GM19397 (cell line): ENCODE results near the gene IRF2BPL.
A peak's percentile ranks its signal among the peaks of the same experiment; 100 is the strongest.

Experiments
- ATAC-seq: cut with Tn5 transposase; IDR thresholded peaks from one replicate; pipeline ENCODE4 v1.9.1; 2021; ENCODE audit warnings: mild to moderate bottlenecking, moderate library complexity; ENCODE audit not compliant: unreplicated experiment

IRF2BPL gene

DNA sequence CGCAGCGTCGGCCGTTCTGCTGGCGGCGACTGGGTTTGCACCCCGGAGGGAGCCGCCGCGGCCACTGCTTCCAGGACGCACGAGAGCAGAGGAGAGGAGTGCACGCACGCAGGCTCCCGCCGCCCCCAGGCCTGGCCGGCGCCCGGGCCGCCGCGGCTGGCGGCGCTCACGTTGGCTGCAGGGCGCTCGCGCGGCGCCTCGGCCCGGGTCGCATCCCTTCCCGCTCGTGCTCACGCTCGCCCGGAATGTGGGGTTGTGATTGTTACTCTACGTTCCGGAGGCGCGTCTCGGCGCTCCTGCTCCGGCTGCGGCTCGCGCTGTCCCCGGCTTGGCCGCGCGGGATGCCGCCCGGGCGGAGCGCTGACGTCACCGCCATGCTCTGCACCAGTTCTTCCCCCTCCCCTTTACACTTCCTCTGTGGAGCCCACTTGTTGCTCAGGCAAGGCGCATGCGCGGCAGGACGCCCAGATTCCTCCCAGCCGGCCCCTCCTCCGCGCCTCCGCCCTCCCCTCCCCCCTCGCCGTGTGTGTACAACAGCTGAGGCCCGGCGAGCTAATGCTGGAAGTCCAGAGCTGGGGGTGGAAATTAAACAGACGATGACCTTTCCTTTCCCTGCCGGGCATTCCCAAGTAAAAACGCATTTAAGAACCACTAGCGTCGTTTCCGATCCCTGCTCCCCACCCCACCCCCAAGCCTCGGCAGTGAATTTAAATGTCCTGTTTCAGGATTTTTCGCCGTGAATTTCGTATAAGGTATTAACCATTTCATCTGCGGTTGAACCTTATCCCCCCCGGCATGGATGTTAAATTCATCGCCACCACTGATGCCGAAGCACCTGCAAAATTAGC is at the start of gene IRF2BPL:
TSS of gene IRF2BPL (minus strand) at position 325 of the 848 bp plus-strand sequence. CDS start 916 bp downstream, outside the sequence.
- peak; percentile 76 for ATAC-seq

DNA sequence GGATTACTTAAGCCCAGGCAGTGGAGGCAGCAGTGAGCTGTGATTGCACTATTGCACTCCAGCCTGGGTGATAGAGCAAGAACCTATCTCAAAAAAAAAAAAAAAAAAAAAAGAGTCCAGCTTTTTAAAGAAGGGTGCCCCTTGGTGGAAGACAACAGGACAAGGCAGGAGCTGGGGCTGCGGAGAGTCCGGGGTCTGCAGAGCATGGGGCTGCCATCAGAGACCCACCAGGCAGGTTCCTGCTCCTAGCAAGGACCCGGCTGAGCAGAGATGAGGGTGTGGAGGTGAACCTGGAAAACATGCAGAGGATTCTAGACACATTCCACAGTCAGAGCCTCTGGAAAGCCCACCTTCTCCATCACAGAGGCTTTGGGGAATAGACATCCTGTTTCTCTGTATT is 48.5 kb upstream of the IRF2BPL start:
- ATAC-seq: no peak

DNA sequence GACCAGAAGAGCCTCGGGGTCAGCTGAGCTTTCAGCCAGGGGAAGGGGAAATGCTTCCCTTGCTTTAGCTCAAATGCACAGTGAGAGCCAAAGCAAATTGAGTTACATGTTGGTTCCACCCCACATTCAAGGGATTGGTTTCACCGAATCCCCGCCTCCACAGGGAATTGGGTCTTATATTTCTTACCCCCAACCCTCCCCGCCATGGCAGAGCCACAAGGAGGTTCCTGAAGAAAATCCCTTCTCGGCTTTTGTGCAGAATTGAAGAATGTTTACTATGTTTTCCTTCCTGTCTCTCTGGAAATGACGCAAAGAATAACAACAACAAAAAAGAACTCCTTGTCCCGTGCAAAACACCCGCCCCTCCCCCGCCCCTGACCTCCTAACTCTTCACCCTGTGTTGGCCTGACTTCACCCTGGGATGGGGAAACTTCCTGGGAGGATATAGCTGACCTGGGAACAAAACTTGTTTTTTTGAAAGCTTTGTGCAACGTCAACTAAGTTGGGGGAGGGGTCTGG is 47.7 kb upstream of the IRF2BPL start:
- no peak for ATAC-seq

DNA sequence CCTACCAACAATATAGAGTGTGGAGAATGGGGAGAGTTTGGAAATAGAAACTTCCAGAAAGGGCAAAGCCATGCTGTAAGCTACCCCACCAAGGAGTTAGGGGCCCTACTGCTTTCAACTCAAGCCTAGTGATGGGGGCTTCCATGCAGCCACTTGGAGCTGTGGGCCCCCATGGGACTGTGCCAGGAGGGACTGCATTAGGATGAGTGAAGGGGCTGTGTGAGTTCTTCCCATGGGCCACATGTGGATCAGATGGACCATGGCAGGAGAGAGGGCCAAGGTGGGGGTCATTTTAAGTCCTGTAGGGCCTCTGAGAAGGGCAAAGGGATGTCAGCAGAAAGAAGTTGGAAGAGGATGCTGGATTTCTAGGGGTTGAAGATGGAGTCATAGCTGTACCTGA is 46.5 kb upstream of the IRF2BPL start:
- no peak for ATAC-seq

DNA sequence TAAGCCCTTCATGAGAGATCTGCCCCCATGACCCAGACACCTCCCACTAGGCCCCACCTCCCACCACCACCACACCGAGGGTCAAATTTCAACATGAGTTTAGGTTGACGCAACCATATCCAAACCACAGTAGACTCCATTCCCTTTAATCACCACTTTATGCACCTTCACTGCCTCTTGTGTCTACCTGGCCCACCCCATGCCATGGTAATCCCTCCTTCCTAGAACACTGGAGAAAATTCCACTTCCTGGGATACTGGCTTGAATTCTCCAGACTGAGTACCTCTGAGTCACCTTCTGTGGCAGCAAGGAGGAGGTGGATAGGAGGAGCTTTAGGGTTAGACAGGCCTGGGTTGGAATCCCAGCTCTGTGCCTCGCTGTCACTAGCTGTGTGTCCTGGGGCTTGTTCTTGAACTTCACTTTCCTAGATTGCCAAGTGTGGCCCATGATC is 43.5 kb upstream of the IRF2BPL start:
- no peak for ATAC-seq

DNA sequence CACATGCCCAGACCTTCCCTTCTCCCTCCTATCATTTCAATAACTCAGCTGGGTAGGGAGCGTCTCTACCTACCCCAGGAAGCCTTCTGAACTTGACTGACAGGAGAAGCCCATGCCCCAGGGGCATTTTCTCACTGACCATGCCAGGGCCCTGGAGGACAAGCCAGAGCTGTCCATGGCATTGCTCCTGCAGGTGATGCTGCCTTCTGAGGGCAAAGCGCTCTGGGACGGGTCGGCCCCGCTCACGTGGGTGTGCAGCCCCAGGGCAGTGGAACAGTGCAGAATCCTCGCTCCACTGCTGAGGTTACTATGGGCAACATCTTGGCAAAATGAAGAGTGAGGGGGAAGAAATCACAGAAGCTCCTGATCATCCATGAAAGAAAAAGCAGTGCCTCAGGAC is 41.0 kb upstream of the IRF2BPL start:
- no peak for ATAC-seq

- no peak for ATAC-seq
Observed at GRCh38 chr14:77068517-77069200, 40.2 kb upstream of the IRF2BPL start.

DNA sequence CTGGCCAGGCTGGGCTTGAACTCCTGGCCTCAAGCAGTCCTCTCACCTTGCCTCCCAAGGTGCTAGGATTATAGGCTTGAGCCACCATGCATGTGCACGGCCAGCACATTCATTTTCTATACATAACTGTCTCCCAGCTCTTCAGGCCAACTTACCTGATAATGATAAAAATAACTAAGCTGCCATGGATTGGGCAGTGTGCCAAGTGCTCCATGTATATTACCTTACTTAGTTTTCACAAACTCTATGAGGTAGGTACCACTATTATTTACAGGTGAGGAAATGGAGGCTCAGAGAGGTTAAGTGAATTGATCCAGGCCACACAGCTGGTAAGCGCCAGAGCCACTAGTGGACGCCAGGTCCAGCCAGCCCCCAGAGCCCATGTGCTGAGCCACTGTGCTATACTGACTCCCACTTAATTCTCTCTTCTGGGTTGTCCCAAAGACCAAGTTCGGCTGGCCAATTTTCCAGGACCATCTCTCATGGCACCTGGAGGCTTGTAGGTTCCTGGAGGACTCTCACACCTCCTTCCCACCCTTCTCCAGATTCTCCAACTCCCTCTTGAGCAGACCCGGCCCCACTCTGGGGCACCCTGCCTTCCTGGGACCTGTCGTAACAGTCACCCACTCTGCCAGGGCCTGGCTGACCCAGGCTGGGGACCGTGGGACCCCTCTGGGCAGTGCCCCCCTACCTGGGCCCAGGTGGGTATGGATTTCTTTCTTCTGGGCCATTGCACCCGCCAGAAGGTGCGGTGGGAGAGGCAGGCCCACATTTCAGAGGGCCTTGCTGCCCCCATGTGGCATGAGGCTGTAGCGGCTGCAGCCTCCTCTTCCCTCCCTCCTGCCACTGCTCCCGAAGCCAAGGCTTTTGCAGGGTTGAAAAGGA is 39.4 kb upstream of the IRF2BPL start:
- ATAC-seq: no peak

- ATAC-seq: no peak
Observed at GRCh38 chr14:77066578-77067172, 38.2 kb upstream of the IRF2BPL start.

DNA sequence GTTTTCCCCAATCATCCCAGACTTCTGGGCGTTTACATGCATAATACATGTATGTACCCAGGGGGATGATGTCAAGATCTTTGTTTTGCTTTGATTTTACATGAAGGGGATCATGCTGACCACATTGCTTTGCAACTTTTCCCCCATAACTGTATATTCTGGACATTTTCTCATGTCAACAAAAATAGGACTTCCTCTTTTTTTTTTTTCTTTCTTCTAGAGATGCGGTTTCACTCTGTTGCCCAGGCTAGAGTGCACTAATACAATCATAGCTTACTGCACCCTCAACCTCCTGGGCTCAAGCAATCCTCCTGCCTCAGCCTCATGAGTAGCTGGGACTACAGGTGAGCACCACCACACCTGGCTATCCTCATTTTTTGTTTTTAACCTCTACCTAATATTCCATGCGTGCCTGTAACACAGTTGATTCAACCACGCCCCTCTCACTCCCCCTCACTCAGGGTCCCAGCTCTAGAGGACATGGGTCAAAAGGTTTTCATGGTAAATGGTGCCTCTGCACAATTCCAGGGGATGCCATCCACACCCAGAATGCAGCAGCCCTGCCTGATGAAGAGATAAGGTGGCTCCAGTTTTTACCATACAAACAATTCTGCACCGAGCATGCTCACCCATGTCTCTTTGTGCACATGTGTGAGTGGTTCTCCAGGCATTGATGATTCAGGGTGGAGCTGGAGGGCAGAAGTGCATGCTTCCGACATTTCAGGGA is 37.5 kb upstream of the IRF2BPL start:
- no peak for ATAC-seq

- ATAC-seq: no peak
Observed at GRCh38 chr14:77064521-77065178, 36.1 kb upstream of the IRF2BPL start.

DNA sequence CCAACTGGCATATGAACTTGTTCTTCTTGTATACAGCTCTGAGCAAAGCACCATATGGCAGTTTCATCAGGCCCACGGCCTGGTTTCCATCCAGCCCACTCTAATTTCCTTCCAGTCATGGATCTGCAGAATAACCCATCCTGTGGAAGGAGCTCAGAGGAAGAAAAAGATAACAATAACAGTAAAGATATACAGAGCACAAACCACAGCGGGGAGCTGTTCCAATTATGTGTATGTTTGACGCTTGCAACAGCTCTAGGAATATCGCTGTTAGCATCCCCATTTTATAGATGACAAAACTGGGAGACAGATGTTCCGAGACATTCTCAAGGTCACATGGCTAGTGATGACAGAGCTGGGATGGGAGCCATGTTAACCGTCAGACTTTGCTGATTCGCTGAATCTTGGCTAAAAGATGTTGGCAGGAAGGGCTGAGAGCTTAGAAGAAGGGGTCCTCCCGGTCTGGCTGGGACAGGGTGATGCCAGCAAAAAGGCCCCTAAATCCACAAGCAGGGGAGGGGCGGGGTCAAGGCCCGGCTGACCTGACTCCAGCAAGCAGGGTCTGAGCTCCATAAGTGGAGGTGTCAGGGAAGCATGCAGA is 35.2 kb upstream of the IRF2BPL start:
- no peak for ATAC-seq

- ATAC-seq: no peak
Observed at GRCh38 chr14:77062261-77062660, 33.8 kb upstream of the IRF2BPL start.

DNA sequence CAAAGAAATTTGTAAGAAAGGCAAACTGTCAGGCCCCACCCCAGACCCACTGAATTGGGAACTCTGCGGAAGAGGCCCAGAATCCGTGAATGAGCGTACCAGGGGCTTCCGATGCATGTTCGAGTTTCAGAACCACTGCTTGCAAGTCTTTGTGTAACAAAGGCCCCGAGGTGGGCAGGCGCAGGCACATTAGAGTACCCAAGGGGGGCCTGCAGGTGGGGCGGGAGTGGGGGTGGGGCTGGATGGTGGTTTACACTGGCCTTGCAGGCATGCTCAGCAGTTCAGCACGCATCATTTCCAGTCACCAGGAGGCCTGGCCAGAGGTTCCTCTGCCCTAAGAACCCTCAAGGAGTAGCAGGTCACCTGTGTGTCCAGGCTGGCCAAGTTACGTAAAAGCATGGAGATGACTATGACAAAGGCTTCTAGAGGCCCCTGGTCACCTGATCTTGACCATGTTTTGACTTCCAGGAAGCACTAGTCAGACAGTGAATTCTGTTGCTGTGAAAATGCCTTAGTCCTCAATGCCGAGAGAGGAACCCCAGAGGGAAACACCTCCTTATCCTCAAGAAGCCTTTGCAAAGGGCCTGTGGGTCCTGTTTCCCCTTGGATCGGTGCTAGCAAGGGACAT is 33.2 kb upstream of the IRF2BPL start:
- ATAC-seq: no peak

- ATAC-seq: no peak
Observed at GRCh38 chr14:77059276-77059915, 30.9 kb upstream of the IRF2BPL start.

GRCh38 chr14:77058785-77059184 is 30.3 kb upstream of the IRF2BPL start:
- no peak for ATAC-seq

- no peak for ATAC-seq
Observed at GRCh38 chr14:77058117-77058516, 29.6 kb upstream of the IRF2BPL start.

DNA sequence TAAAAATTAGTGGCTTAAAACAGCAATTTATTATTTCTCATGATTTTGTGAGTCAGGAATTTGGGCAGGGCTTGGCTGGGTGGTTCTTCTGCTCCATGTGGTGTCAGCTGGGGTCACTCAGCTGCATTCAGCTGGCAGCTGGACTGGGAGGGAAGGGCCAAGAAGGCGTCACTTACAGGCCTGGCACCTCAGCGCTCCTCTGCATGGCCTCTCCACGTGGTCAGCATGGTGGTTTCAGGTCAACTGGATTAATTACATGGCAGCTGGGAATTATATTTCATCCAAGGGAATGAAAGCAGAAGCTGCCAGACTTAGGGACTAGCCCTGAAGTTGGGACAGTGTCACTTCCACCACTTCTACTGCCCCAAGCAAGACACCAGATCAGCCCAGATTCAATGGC is 27.5 kb upstream of the IRF2BPL start:
- no peak for ATAC-seq
